IMR-90 (cell line): ENCODE data around the gene AP3B1. TPM values are rescaled to one million over a fixed set of nuclear protein-coding genes. Genes with fewer than 3 reads are reported as not detected.

Experiments
- ATAC-seq: fragments of 200-7000 bp; cut with Tn5 transposase; 2 replicates; pipeline ENCODE4 v1.9.1; 2020; ENCODE audit warnings: low read depth, mild to moderate bottlenecking, moderate library complexity
- BruUV-seq: library from RNA; stranded (reverse); fragments of 400-500 nt; replicated peaks from 2 replicates; lab custom pipeline; 2021; lab: Mats Ljungman, UMichigan
- CTCF ChIA-PET: fragments of 300-600 bp; formaldehyde crosslinking; extraction: SDS; loops from one replicate; lab custom pipeline; 2021; ENCODE audit warnings: antibody characterized with exemption; lab: Yijun Ruan, JAX
- POLR2A ChIA-PET: fragments of 300-600 bp; sonication (Branson Sonifier 250); formaldehyde crosslinking; loops from one replicate; lab custom pipeline; 2022; ENCODE audit warnings: antibody characterized with exemption; ENCODE audit not compliant: unreplicated experiment; lab: Charles Lee
- DNase-seq: peaks from one replicate; pipeline ENCODE4 v3.0.0; 2013
- H2AFZ ChIP-seq: replicated peaks from 2 replicates; pipeline ENCODE3; 2013; ENCODE audit warnings: low read length, mild to moderate bottlenecking; ENCODE audit not compliant: poor library complexity
- H2AK5ac ChIP-seq: 2 replicates; pipeline ENCODE4 v1.6.1; 2013; ENCODE audit warnings: low read depth, low read length, inconsistent platforms
- H2AK9ac ChIP-seq: replicated peaks from 2 replicates; pipeline ENCODE3; 2013; ENCODE audit warnings: mild to moderate bottlenecking, low read depth, low read length, moderate library complexity; ENCODE audit not compliant: poor library complexity
- H2BK120ac ChIP-seq: 2 replicates; pipeline ENCODE4 v1.6.1; 2013; ENCODE audit warnings: low read depth, low read length, inconsistent platforms
- H2BK15ac ChIP-seq: 3 replicates; pipeline ENCODE4 v1.6.1; 2013; ENCODE audit warnings: low read depth, low read length, inconsistent platforms
- H2BK20ac ChIP-seq: 2 replicates; pipeline ENCODE4 v1.6.1; 2013; ENCODE audit warnings: low read depth, mild to moderate bottlenecking, inconsistent platforms, low read length, moderate library complexity
- H2BK5ac ChIP-seq: 2 replicates; pipeline ENCODE4 v1.6.1; 2013; ENCODE audit warnings: mild to moderate bottlenecking, low read depth, low read length, inconsistent platforms; ENCODE audit not compliant: poor library complexity, severe bottlenecking
- H3K14ac ChIP-seq: replicated peaks from 2 replicates; pipeline ENCODE4 v1.6.1; 2013; ENCODE audit warnings: low read depth, low read length, inconsistent platforms
- H3K18ac ChIP-seq: 2 replicates; pipeline ENCODE4 v1.6.1; 2013; ENCODE audit warnings: low read depth, low read length, control low read depth
- H3K23ac ChIP-seq: 2 replicates; pipeline ENCODE4 v1.6.1; 2013; ENCODE audit warnings: low read depth, low read length, inconsistent platforms
- H3K27ac ChIP-seq: 2 replicates; pipeline ENCODE4 v1.5.1; 2013; ENCODE audit warnings: mild to moderate bottlenecking, control low read depth, low read length; ENCODE audit not compliant: insufficient read depth
- H3K27me3 ChIP-seq: 2 replicates; pipeline ENCODE4 v1.6.1; 2013; ENCODE audit warnings: low read length; ENCODE audit not compliant: control insufficient read depth, insufficient read depth
- H3K36me3 ChIP-seq: 2 replicates; pipeline ENCODE4 v1.6.1; 2013; ENCODE audit warnings: low read length, mixed read lengths; ENCODE audit not compliant: control insufficient read depth, insufficient read depth
- H3K4ac ChIP-seq: 2 replicates; pipeline ENCODE4 v1.6.1; 2013; ENCODE audit warnings: low read depth, low read length, inconsistent platforms
- H3K4me1 ChIP-seq: 2 replicates; pipeline ENCODE4 v1.6.1; 2013; ENCODE audit warnings: low read length, mixed read lengths; ENCODE audit not compliant: control insufficient read depth, insufficient read depth
- H3K4me2 ChIP-seq: 2 replicates; pipeline ENCODE4 v1.6.1; 2013; ENCODE audit warnings: low read depth, mild to moderate bottlenecking, control low read depth, low read length, moderate library complexity
- H3K4me3 ChIP-seq: 2 replicates; pipeline ENCODE4 v1.5.1; 2013; ENCODE audit warnings: low read depth, mild to moderate bottlenecking, control low read depth, low read length, moderate library complexity; ENCODE audit not compliant: insufficient read depth
- H3K56ac ChIP-seq: 2 replicates; pipeline ENCODE4 v1.6.1; 2013; ENCODE audit warnings: low read length, inconsistent platforms; ENCODE audit not compliant: insufficient read depth; ENCODE audit errors: extremely low read depth
- H3K79me1 ChIP-seq, 2 experiments: 2 replicates each; pipeline ENCODE4 v1.6.1; 2013; ENCODE audit warnings: low read length in 2 of 2, inconsistent platforms in 1 of 2, low read depth in 1 of 2
- H3K9ac ChIP-seq: 2 replicates; pipeline ENCODE4 v1.6.1; 2013; ENCODE audit warnings: low read depth, low read length, control low read depth
- H3K9me1 ChIP-seq: 2 replicates; pipeline ENCODE4 v1.6.1; 2013; ENCODE audit warnings: low read length, inconsistent platforms; ENCODE audit not compliant: insufficient read depth
- H3K9me3 ChIP-seq: 2 replicates; pipeline ENCODE4 v1.6.1; 2013; ENCODE audit warnings: low read length; ENCODE audit not compliant: control insufficient read depth, insufficient read depth
- H4K20me1 ChIP-seq: 2 replicates; pipeline ENCODE4 v1.6.1; 2013; ENCODE audit warnings: low read length, inconsistent platforms; ENCODE audit not compliant: insufficient read depth
- H4K5ac ChIP-seq: 2 replicates; pipeline ENCODE4 v1.6.1; 2013; ENCODE audit warnings: mild to moderate bottlenecking, low read depth, low read length, control low read depth
- H4K8ac ChIP-seq, 2 experiments: 2 replicates each; pipeline ENCODE4 v1.6.1; 2013; ENCODE audit warnings: low read depth in 2 of 2, low read length in 2 of 2, control low read depth in 1 of 2, inconsistent platforms in 1 of 2
- H4K91ac ChIP-seq: 2 replicates; pipeline ENCODE4 v1.6.1; 2013; ENCODE audit warnings: low read depth, low read length, inconsistent platforms; ENCODE audit not compliant: insufficient read depth
- CEBPB ChIP-seq: IDR thresholded peaks from 2 replicates; pipeline ENCODE4 v1.6.1; 2012; ENCODE audit warnings: low read depth, low read length, improper control_type of control experiment
- CHD1 ChIP-seq: IDR thresholded peaks from 2 replicates; pipeline ENCODE4 v1.6.1; 2012; ENCODE audit warnings: low read depth, low read length, improper control_type of control experiment
- MAFK ChIP-seq: IDR thresholded peaks from 2 replicates; pipeline ENCODE4 v1.6.1; 2012; ENCODE audit warnings: low read depth, low read length, improper control_type of control experiment
- NFE2L2 ChIP-seq: fragments of 150-350 bp; IDR thresholded peaks from 2 replicates; pipeline ENCODE4 v1.6.1; 2016; ENCODE audit warnings: low read depth, mild to moderate bottlenecking, low read length
- POLR2A ChIP-seq: IDR thresholded peaks from 2 replicates; pipeline ENCODE4 v1.6.1; 2012; ENCODE audit warnings: mild to moderate bottlenecking, low read depth, low read length
- RAD21 ChIP-seq: IDR thresholded peaks from 2 replicates; pipeline ENCODE4 v1.6.1; 2012; ENCODE audit warnings: low read length, improper control_type of control experiment
- RCOR1 ChIP-seq: IDR thresholded peaks from 2 replicates; pipeline ENCODE4 v1.6.1; 2012; ENCODE audit warnings: mild to moderate bottlenecking, low read length, improper control_type of control experiment; ENCODE audit not compliant: insufficient replicate concordance
- SMC3 ChIP-seq: fragments of 150-350 bp; IDR thresholded peaks from 2 replicates; pipeline ENCODE4 v1.6.1; 2016; ENCODE audit warnings: low read depth, mild to moderate bottlenecking, antibody characterized with exemption, low read length, moderate library complexity
- WGBS, 2 experiments: methylation state at CpG; one replicate each; pipeline versions ENCODE4 v1.1.5 to v1.1.7; 2013; ENCODE audit warnings: missing lambda C conversion rate in 2 of 2; ENCODE audit not compliant: insufficient read length in 1 of 2; ENCODE audit errors: extremely low coverage in 2 of 2; 5-methylcytosine and 5-hydroxymethylcytosine counted together
- dilution Hi-C: fragments of 300-500 bp; cut with HindIII; formaldehyde crosslinking; loops from one replicate; pipeline ENCODE4 v1.14.3; 2018; ENCODE audit warnings: low sequenced_read_pairs; ENCODE audit not compliant: unreplicated experiment
- in situ Hi-C: fragments of 300-500 bp; cut with MboI; formaldehyde crosslinking; loops from 3 replicates; pipeline ENCODE4 v1.14.3; 2019; ENCODE audit warnings: low sequenced_read_pairs, inconsistent platforms, mixed read lengths
- intact Hi-C: fragments of 100-400 bp; cut with micrococcal nuclease; formaldehyde crosslinking; loops from 2 replicates; pipeline ENCODE4 v1.10.0; 2022
- polyA plus RNA-seq, 3 experiments: library from polyadenylated mRNA; depleted of rRNA; stranded (reverse); fragments of >200 nt; gene quantifications; 2 replicates each; pipeline ENCODE4 v1.2.3, GENCODE V29; 2012; ENCODE audit warnings: low replicate concordance in 1 of 3
- total RNA-seq: library from RNA; depleted of rRNA; stranded (reverse); fragments of >200 nt; gene quantifications from 2 replicates; pipeline ENCODE4 v1.2.3, GENCODE V29; 2012
- TF ChIP-seq, protein P1 (sequence below): fragments of 150-350 bp; IDR thresholded peaks from 2 replicates; pipeline ENCODE4 v1.6.1; 2016; ENCODE audit warnings: low read depth, mild to moderate bottlenecking, low read length, moderate library complexity, borderline replicate concordance
- TF ChIP-seq, protein P2 (sequence below): fragments of 150-350 bp; IDR thresholded peaks from 2 replicates; pipeline ENCODE4 v1.6.1; 2017; ENCODE audit warnings: mild to moderate bottlenecking, antibody characterized with exemption, low read length, low read depth

AP3B1 gene
- total and polyA plus RNA-seq, 2 of the 4 experiments (the other 2 are of a cell fraction) = 33.1 to 59.0 TPM

DNA sequence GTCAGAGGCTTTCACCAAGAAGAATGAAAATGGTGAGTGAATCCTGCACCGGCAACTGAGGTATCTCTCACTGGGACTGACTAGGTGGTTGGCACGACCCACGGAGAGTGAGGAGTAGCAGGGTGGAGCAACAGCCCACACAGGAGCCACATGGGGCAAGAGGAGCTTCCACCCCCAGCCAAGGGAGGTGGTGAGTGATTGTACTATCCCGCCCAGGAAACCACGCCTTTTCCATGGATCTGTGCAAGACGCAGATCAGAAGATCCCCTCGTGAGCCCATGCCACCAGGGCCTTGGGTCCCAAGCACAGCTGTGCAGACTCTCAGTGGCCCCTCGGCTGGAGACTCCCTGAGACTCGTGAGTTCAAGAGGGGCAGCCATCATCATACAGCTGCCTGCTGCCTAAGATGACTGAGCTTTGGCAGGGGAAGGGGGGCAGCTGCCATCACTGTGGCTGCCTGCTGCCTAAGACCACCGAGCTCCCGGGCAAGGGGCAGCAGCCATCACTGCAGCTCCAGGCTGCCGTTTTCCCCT lies 229.5 kb downstream of the AP3B1 start:
- Histone ChIP-seq H3K9me1 (no peaks in the 10 kb centered on the region), H3K4ac (no peak overlapping the region), H2BK120ac (no peak overlapping the region), H3K36me3 (peaks cover 2% of the 10 kb centered on the region), H2AFZ (no peak overlapping the region), H3K23ac (no peak overlapping the region), H2BK20ac (no peak overlapping the region), H2AK5ac (no peak overlapping the region), H3K4me2 (no peak overlapping the region), H4K8ac (no peak overlapping the region), H2AK9ac (no peak overlapping the region), H3K56ac (no peak overlapping the region), H3K27ac (no peak overlapping the region), H2BK15ac (no peak overlapping the region), H3K14ac (no peak overlapping the region), H3K4me3 (no peak overlapping the region), H3K79me1 (peaks cover 0 to 3% of the 10 kb centered on the region in 2 experiments; a peak in 1 of 4 replicates), H4K5ac (no peak overlapping the region), H3K9me3 (no peaks in the 10 kb centered on the region), H3K27me3 (no peaks in the 10 kb centered on the region), H3K4me1 (no peaks in the 10 kb centered on the region), H3K9ac (no peak overlapping the region), H3K18ac (no peak overlapping the region), H2BK5ac (no peak overlapping the region), H4K91ac (no peak overlapping the region), H4K20me1 (peaks cover 2% of the 10 kb centered on the region; the same call in 1 of the 2 replicates)
- TF ChIP-seq RAD21 (no peak), NFE2L2 (no peak), CEBPB (no peak), SMC3 (no peak), POLR2A (no peak), RCOR1 (no peak), MAFK (no peak), CHD1 (no peak)
- TF ChIP-seq, protein P1, sequence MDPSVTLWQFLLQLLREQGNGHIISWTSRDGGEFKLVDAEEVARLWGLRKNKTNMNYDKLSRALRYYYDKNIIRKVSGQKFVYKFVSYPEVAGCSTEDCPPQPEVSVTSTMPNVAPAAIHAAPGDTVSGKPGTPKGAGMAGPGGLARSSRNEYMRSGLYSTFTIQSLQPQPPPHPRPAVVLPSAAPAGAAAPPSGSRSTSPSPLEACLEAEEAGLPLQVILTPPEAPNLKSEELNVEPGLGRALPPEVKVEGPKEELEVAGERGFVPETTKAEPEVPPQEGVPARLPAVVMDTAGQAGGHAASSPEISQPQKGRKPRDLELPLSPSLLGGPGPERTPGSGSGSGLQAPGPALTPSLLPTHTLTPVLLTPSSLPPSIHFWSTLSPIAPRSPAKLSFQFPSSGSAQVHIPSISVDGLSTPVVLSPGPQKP = no peak
- TF ChIP-seq, protein P2, sequence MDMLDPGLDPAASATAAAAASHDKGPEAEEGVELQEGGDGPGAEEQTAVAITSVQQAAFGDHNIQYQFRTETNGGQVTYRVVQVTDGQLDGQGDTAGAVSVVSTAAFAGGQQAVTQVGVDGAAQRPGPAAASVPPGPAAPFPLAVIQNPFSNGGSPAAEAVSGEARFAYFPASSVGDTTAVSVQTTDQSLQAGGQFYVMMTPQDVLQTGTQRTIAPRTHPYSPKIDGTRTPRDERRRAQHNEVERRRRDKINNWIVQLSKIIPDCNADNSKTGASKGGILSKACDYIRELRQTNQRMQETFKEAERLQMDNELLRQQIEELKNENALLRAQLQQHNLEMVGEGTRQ = no peak
- 97% methylated on average over 6 of the region's 12 CpGs; no CpG with 5 or more reads in 1 of the 2 experiments for WGBS, 2 experiments
- intact Hi-C loops = no loop called here
- DNase-seq (no peak), ATAC-seq (no peak)
- no TSS peak for BruUV-seq
- dilution Hi-C loops = no loop called here
- CTCF ChIA-PET = interaction anchor here (0.8 to 1.0 kb wide), 2 partner anchors 22 to 58 kb away, joined by 3 read pairs; no protein-coding TSS in a partner anchor
- POLR2A ChIA-PET = no interaction called here
- in situ Hi-C loops = no loop called here
